BJ (cell line): ENCODE measurements around the gene CCDC192. TPM values are rescaled to one million over a fixed set of nuclear protein-coding genes. Genes with fewer than 3 reads are reported as not detected.
"Not testable (repeated sequence)": the region's sequence is repeated elsewhere in the genome, so short reads cannot be mapped to it uniquely, and the experiment has no call there.

Experiments used
- CTCF ChIA-PET: fragments of 350-600 bp; formaldehyde crosslinking; extraction: SDS; loops from one replicate; lab custom pipeline; 2021; ENCODE audit warnings: antibody characterized with exemption, inconsistent platforms; lab: Yijun Ruan, JAX
- POLR2A ChIA-PET: fragments of 300-600 bp; sonication (Branson Sonifier 250); formaldehyde crosslinking; extraction: SDS; loops from one replicate; lab custom pipeline; 2021; ENCODE audit warnings: antibody characterized with exemption; lab: Charles Lee
- DNase-seq: peaks from one replicate; pipeline ENCODE4 v3.0.0-alpha.2; 2011; ENCODE audit warnings: low read depth
- H3K27me3 ChIP-seq: 2 replicates; pipeline ENCODE4 v1.6.0; 2011; ENCODE audit warnings: low read length; ENCODE audit not compliant: control insufficient read depth, insufficient read depth
- H3K36me3 ChIP-seq: 2 replicates; pipeline ENCODE4 v1.5.1; 2011; ENCODE audit warnings: low read length; ENCODE audit not compliant: control insufficient read depth, insufficient read depth
- H3K4me3 ChIP-seq: 2 replicates; pipeline ENCODE4 v1.5.1; 2011; ENCODE audit warnings: low read depth, mild to moderate bottlenecking, control low read depth, low read length
- polyA plus RNA-seq: library from polyadenylated mRNA; depleted of rRNA; stranded (reverse); fragments of >200 nt; gene quantifications from 2 replicates; pipeline ENCODE4 v1.2.3, GENCODE V29; 2011
- TF ChIP-seq, protein P1 (sequence below): IDR thresholded peaks from 2 replicates; pipeline ENCODE4 v1.5.1; 2011; ENCODE audit warnings: low read depth, mild to moderate bottlenecking, control low read depth, inconsistent platforms, low read length, moderate library complexity; ENCODE audit not compliant: insufficient read depth

Gene CCDC192
- polyA plus RNA-seq, 1 experiment = not detected

GRCh38 chr5:127665641-127666040 lies 37.5 kb upstream of the CCDC192 start:
- POLR2A ChIA-PET = no interaction called here
- DNase-seq = no peak

GRCh38 chr5:127666043-127666716 lies 37.0 kb upstream of the CCDC192 start:
- Histone ChIP-seq H3K36me3 (no peaks in the 10 kb centered on the region), H3K4me3 (no peak overlapping the region), H3K27me3 (peaks cover 1% of the 10 kb centered on the region; the same call in 1 of the 2 replicates)
- TF ChIP-seq, protein P1, sequence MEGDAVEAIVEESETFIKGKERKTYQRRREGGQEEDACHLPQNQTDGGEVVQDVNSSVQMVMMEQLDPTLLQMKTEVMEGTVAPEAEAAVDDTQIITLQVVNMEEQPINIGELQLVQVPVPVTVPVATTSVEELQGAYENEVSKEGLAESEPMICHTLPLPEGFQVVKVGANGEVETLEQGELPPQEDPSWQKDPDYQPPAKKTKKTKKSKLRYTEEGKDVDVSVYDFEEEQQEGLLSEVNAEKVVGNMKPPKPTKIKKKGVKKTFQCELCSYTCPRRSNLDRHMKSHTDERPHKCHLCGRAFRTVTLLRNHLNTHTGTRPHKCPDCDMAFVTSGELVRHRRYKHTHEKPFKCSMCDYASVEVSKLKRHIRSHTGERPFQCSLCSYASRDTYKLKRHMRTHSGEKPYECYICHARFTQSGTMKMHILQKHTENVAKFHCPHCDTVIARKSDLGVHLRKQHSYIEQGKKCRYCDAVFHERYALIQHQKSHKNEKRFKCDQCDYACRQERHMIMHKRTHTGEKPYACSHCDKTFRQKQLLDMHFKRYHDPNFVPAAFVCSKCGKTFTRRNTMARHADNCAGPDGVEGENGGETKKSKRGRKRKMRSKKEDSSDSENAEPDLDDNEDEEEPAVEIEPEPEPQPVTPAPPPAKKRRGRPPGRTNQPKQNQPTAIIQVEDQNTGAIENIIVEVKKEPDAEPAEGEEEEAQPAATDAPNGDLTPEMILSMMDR = no peak
- ChIA-PET CTCF (interaction anchor here (1.2 kb wide), 1 partner anchor 10 kb away, joined by 3 read pairs; no protein-coding TSS in a partner anchor), POLR2A (no interaction called here)
- DNase-seq = no peak

More at GRCh38 chr5:127665641-127666040, 37.5 kb upstream of the CCDC192 start:
- CTCF ChIA-PET = interaction anchor here (0.8 to 1.2 kb wide), 2 partner anchors 9 to 10 kb away, joined by 3 read pairs; no protein-coding TSS in a partner anchor
- TF ChIP-seq, protein P1 = no peak
- Histone ChIP-seq H3K27me3 (peaks cover 1% of the 10 kb centered on the region; the same call in 1 of the 2 replicates), H3K4me3 (no peak overlapping the region), H3K36me3 (no peaks in the 10 kb centered on the region)

DNA sequence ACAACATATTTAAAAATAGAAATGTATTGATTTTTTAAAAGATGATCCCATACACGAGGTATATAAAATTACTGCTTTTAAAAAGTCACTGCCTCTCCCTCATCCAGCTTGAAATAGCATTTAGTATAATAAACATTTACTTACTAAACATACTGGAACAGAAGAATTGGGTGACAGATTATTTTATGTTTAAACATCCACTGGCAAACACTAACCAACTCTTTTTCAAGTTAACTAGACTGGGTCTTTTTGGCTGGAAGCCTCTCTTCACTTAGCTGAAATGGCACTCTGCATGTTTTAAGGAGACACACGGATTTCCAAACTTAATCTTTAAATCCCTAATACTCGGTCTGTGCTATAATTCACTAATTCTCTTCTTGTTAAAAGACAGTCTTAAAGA lies 35.3 kb upstream of the CCDC192 start:
- H3K4me3 ChIP-seq = no peak overlapping the region
- DNase-seq = no peak
- ChIA-PET POLR2A (no interaction called here), CTCF (no interaction called here)
- TF ChIP-seq, protein P1 = no peak
- peaks cover 1% of the 10 kb centered on the region; the same call in 1 of the 2 replicates for H3K27me3 ChIP-seq
- no peaks in the 10 kb centered on the region for H3K36me3 ChIP-seq

- TF ChIP-seq, protein P1 = no peak
- no peak for DNase-seq
- H3K27me3 ChIP-seq = peaks cover 1% of the 10 kb centered on the region; the same call in 1 of the 2 replicates
- POLR2A ChIA-PET = no interaction called here
- no peaks in the 10 kb centered on the region for H3K36me3 ChIP-seq
- no peak overlapping the region for H3K4me3 ChIP-seq
- CTCF ChIA-PET = interaction anchor here (0.6 kb wide), 1 partner anchor 78 kb away, joined by 3 read pairs; no protein-coding TSS in a partner anchor
Observed at GRCh38 chr5:127671218-127671617, 32.0 kb upstream of the CCDC192 start.

- Histone ChIP-seq H3K27me3 (peaks cover 1% of the 10 kb centered on the region; the same call in 1 of the 2 replicates), H3K36me3 (no peaks in the 10 kb centered on the region), H3K4me3 (no peak overlapping the region)
- no peak for DNase-seq
- TF ChIP-seq, protein P1 = no peak
- POLR2A ChIA-PET = no interaction called here
- CTCF ChIA-PET = no interaction called here
Observed at GRCh38 chr5:127673117-127673800, 29.9 kb upstream of the CCDC192 start.

GRCh38 chr5:127676951-127677350 lies 26.2 kb upstream of the CCDC192 start:
- CTCF ChIA-PET, POLR2A ChIA-PET, H3K36me3 ChIP-seq: not testable (repeated sequence)

GRCh38 chr5:127679691-127680330 lies 23.4 kb upstream of the CCDC192 start:
- DNase-seq, H3K27me3 ChIP-seq, CTCF ChIA-PET, H3K4me3 ChIP-seq, POLR2A ChIA-PET, H3K36me3 ChIP-seq: not testable (repeated sequence)

More at GRCh38 chr5:127676951-127677350, 26.2 kb upstream of the CCDC192 start:
- H3K4me3 ChIP-seq, DNase-seq, H3K27me3 ChIP-seq: not testable (repeated sequence)
